Hepatocyte (in vitro differentiated cells): ENCODE data around the gene STK32C. TPM values are rescaled to one million over a fixed set of nuclear protein-coding genes. Genes with fewer than 3 reads are reported as not detected.
A peak's percentile ranks its signal among the peaks of the same experiment; 100 is the strongest.

Experiments
- DNase-seq: peaks from one replicate; pipeline ENCODE4 v3.0.0-alpha.2; 2016; ENCODE audit warnings: low spot score
- H2AFZ ChIP-seq: fragments of 200-600 bp; sonication (generic); 2 replicates; pipeline ENCODE4 v1.6.0; 2016; ENCODE audit warnings: antibody characterized with exemption, mild to moderate bottlenecking
- H3K27ac ChIP-seq: fragments of 200-600 bp; sonication (generic); 2 replicates; pipeline ENCODE4 v1.5.1; 2016; ENCODE audit warnings: mild to moderate bottlenecking
- H3K27me3 ChIP-seq: fragments of 200-600 bp; sonication (generic); 2 replicates; pipeline ENCODE4 v1.6.1; 2016
- H3K36me3 ChIP-seq: fragments of 200-600 bp; sonication (generic); replicated peaks from 2 replicates; pipeline ENCODE4 v1.5.1; 2016; ENCODE audit warnings: low read depth; ENCODE audit not compliant: insufficient read depth
- H3K4me1 ChIP-seq: fragments of 200-600 bp; sonication (generic); 2 replicates; pipeline ENCODE4 v1.5.1; 2016; ENCODE audit warnings: mild to moderate bottlenecking, moderate library complexity; ENCODE audit not compliant: insufficient read depth
- H3K4me2 ChIP-seq: fragments of 200-600 bp; sonication (generic); 2 replicates; pipeline ENCODE4 v1.6.0; 2016
- H3K4me3 ChIP-seq: fragments of 200-600 bp; sonication (generic); 2 replicates; pipeline ENCODE4 v1.5.1; 2016; ENCODE audit warnings: mild to moderate bottlenecking
- H3K79me2 ChIP-seq: fragments of 200-600 bp; sonication (generic); 2 replicates; pipeline ENCODE4 v1.6.0; 2017; ENCODE audit warnings: mild to moderate bottlenecking
- H3K9me2 ChIP-seq: fragments of 200-600 bp; sonication (generic); replicated peaks from 2 replicates; pipeline ENCODE4 v1.6.0; 2017; ENCODE audit warnings: mild to moderate bottlenecking; ENCODE audit not compliant: insufficient read depth
- H3K9me3 ChIP-seq: fragments of 200-600 bp; sonication (generic); 2 replicates; pipeline ENCODE4 v1.5.1; 2016; ENCODE audit warnings: low read depth, mild to moderate bottlenecking
- H4K20me1 ChIP-seq: fragments of 200-600 bp; sonication (generic); 2 replicates; pipeline ENCODE4 v1.6.0; 2016; ENCODE audit warnings: mild to moderate bottlenecking; ENCODE audit not compliant: insufficient read depth, poor library complexity, severe bottlenecking
- CTCF ChIP-seq: fragments of 200-600 bp; sonication (generic); IDR thresholded peaks from 2 replicates; pipeline ENCODE4 v1.5.1; 2016; ENCODE audit warnings: antibody characterized with exemption, mild to moderate bottlenecking; ENCODE audit not compliant: poor library complexity
- EZH2 ChIP-seq: fragments of 200-600 bp; sonication (generic); IDR thresholded peaks from 2 replicates; pipeline ENCODE4 v1.6.1; 2016; ENCODE audit warnings: antibody characterized with exemption, mild to moderate bottlenecking, borderline replicate concordance
- EZH2phosphoT487 ChIP-seq: fragments of 200-600 bp; sonication (generic); IDR thresholded peaks from one replicate; pipeline ENCODE4 v1.6.1; 2018; ENCODE audit warnings: antibody characterized with exemption, mild to moderate bottlenecking, low read depth, moderate library complexity; ENCODE audit not compliant: unreplicated experiment, severe bottlenecking
- WGBS: methylation state at CpG from one replicate; pipeline ENCODE4 v1.1.6; 2016; ENCODE audit warnings: low lambda C conversion rate; ENCODE audit errors: missing lambda C conversion rate; 5-methylcytosine and 5-hydroxymethylcytosine counted together
- polyA plus RNA-seq: library from polyadenylated mRNA; unstranded; fragments of >200 nt; fragmentation: Nextera tagmentation; extraction: Ambion mirVana; gene quantifications from 2 replicates; pipeline ENCODE4 v1.2.1, GENCODE V29; 2016
- total RNA-seq: library from RNA; depleted of rRNA; stranded (reverse); fragments of >200 nt; gene quantifications from 2 replicates; pipeline ENCODE4 v1.2.3, GENCODE V29; 2014

STK32C gene
- total and polyA plus RNA-seq, 2 experiments from 2014 or later, result 7.9 to 12.2 TPM

- no peaks in the 10 kb centered on the region for H3K36me3 ChIP-seq
- H3K9me2 ChIP-seq, result no peaks in the 10 kb centered on the region
- WGBS, result 92% methylated on average over 4 of the region's 4 CpGs
- TF ChIP-seq EZH2 (no peak), EZH2phosphoT487 (no peak)
- H3K9me3 ChIP-seq, result no peaks in the 10 kb centered on the region
- peaks cover 19% of the 10 kb centered on the region for H3K79me2 ChIP-seq
- no peak overlapping the region for H3K4me3 ChIP-seq
- no peak for DNase-seq
- H3K27me3 ChIP-seq, result no peaks in the 10 kb centered on the region
- no peak overlapping the region for H2AFZ ChIP-seq
- no peak overlapping the region for H3K27ac ChIP-seq
- no peak overlapping the region for H3K4me2 ChIP-seq
- H4K20me1 ChIP-seq, result no peaks in the 10 kb centered on the region
- peaks cover 32% of the 10 kb centered on the region for H3K4me1 ChIP-seq
These were observed 27.0 kb upstream of the STK32C start for GRCh38 chr10:132334631-132335188.

- WGBS, result 89% methylated on average over 7 of the region's 7 CpGs
- Histone ChIP-seq H3K27me3 (no peaks in the 10 kb centered on the region), H3K79me2 (peaks cover 32% of the 10 kb centered on the region), H3K4me2 (no peak overlapping the region), H3K4me3 (no peak overlapping the region), H3K9me3 (no peaks in the 10 kb centered on the region), H3K9me2 (no peaks in the 10 kb centered on the region), H2AFZ (no peak overlapping the region), H3K4me1 (peaks cover 34% of the 10 kb centered on the region), H4K20me1 (no peaks in the 10 kb centered on the region), H3K36me3 (no peaks in the 10 kb centered on the region), H3K27ac (no peak overlapping the region)
- no peak for DNase-seq
- TF ChIP-seq EZH2phosphoT487 (no peak), CTCF (no peak), EZH2 (no peak)
These were observed 25.6 kb upstream of the STK32C start for GRCh38 chr10:132333386-132333785.

GRCh38 chr10:132332433-132332754 is 24.6 kb upstream of the STK32C start:
- TF ChIP-seq CTCF (no peak), EZH2 (no peak), EZH2phosphoT487 (no peak)
- DNase-seq, result no peak
- Histone ChIP-seq H2AFZ (peak overlapping the region; percentile 64), H3K4me1 (peaks cover 34% of the 10 kb centered on the region), H3K9me3 (no peaks in the 10 kb centered on the region), H3K4me3 (peak overlapping the region; percentile 14), H3K27me3 (no peaks in the 10 kb centered on the region), H3K36me3 (no peaks in the 10 kb centered on the region), H3K4me2 (peak overlapping the region; percentile 89), H3K79me2 (peaks cover 42% of the 10 kb centered on the region), H3K9me2 (no peaks in the 10 kb centered on the region), H3K27ac (peak overlapping the region; percentile 23), H4K20me1 (no peaks in the 10 kb centered on the region)
- WGBS, result 27% methylated on average over 16 of the region's 16 CpGs

- Histone ChIP-seq H2AFZ (peak within 1 kb of the TSS; percentile 81), H3K27me3 (no peaks in the 10 kb centered on the region), H3K36me3 (no peaks in the 10 kb centered on the region), H3K4me2 (peak within 1 kb of the TSS; percentile 92), H3K9me3 (no peaks in the 10 kb centered on the region), H3K4me1 (peaks cover 34% of the 10 kb centered on the region), H3K27ac (peak within 1 kb of the TSS; percentile 70), H3K4me3 (peak within 1 kb of the TSS; percentile 99), H3K9me2 (no peaks in the 10 kb centered on the region), H3K79me2 (peaks cover 43% of the 10 kb centered on the region), H4K20me1 (no peaks in the 10 kb centered on the region)
- peak; percentile 99 for DNase-seq
- 2% methylated on average over 23 of the region's 89 CpGs for WGBS
- TF ChIP-seq CTCF (no peak), EZH2phosphoT487 (no peak), EZH2 (no peak)
These were observed 24.1 kb upstream of the STK32C start, which contains the start of gene LRRC27 for GRCh38 chr10:132331601-132332432. Gene LRRC27, plus strand, starts transcription at chr10:132332193. Its CDS starts 1,332 bp downstream, at chr10:132333525.
